ENCODE measurements around the gene UBE3D.
"Not testable (repeated sequence)": the region's sequence is repeated elsewhere in the genome, so short reads cannot be mapped to it uniquely, and the experiment has no call there.

UBE3D gene

DNA sequence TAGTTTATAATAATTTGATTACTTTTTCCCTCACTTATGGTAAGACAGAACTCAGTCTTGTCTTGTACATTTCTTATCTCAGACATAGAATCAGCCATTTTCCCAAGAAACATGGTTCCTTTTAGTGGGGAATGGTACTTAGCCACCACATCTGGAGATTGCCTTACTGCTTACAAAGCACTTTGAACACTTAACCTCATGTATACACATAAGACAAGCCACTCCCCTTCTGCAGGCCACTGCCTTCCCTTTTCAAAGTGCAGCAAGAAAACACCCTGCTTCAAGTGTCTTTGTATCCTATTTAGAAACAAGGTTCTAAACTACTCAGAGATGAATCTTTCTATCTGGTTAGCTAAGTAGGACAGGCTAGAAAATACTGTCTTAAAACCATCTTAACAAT is 159.2 kb downstream of the UBE3D start:
- Histone ChIP-seq H3K27ac (ENCODE audit: insufficient read depth, low read depth, low read length, poor library complexity, severe bottlenecking) (no peak overlapping the region), H3K9me3 (ENCODE audit: control insufficient read depth, low read length) (no peaks in the 10 kb centered on the region), H3K4me3 (ENCODE audit: insufficient read depth, low read depth, low read length) (no peak overlapping the region), H3K27me3 (ENCODE audit: control insufficient read depth, insufficient read depth, low read length, poor library complexity, severe bottlenecking) (no peaks in the 10 kb centered on the region), H3K36me3 (ENCODE audit: control insufficient read depth, insufficient read depth, low read length) (no peaks in the 10 kb centered on the region), H3K4me1 (ENCODE audit: control insufficient read depth, insufficient read depth, low read length) (peaks cover 26% of the 10 kb centered on the region)

DNA sequence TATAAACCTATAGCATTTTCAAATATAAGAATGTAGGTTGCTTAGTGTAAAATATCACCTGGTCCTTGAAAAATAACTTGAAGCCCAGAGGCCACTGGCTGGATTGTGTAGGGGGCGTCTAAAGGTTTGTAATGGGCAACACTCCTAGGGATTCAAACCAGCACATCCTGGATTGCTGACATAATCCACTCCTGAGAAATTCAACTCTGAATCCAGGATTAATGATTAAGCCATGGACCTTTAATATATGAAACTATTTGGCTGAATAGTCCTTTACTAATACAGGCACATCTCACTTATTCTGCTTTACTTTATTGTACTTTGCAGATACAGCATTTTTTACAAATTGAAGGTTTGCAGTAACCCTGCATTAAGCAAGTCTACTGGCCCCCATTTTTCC is 160.8 kb downstream of the UBE3D start:
- H3K9me3 ChIP-seq (ENCODE audit: control insufficient read depth, low read length) = no peaks in the 10 kb centered on the region
- H3K27ac ChIP-seq (ENCODE audit: insufficient read depth, low read depth, low read length, poor library complexity, severe bottlenecking) = no peak overlapping the region
- H3K4me1 ChIP-seq (ENCODE audit: control insufficient read depth, insufficient read depth, low read length) = peaks cover 19% of the 10 kb centered on the region
- H3K27me3 ChIP-seq (ENCODE audit: control insufficient read depth, insufficient read depth, low read length, poor library complexity, severe bottlenecking) = no peaks in the 10 kb centered on the region
- 94 to 97% methylated on average over 1 of the region's 1 CpG for whole genome bisulfite sequencing, 2 experiments
- no peak overlapping the region for H3K4me3 ChIP-seq (ENCODE audit: insufficient read depth, low read depth, low read length)
- no peaks in the 10 kb centered on the region for H3K36me3 ChIP-seq (ENCODE audit: control insufficient read depth, insufficient read depth, low read length)

DNA sequence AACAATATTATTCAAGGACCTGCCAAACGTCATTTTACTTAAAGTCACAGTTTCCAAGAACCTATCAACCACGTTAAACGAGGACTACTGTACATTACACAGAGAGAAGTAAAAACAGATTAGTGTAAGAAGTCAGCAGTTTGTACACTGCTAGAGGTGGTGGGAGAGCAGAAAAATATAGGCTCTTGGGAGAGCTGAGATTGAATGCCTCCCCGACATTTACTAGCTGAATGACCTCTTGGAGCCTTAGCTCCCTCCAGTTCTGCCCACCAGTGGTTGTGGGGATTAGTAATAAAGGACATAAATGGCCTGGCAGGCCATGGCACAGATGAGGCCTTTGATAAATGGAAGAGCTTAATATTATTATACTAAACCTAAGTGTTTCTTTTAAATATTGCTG is 161.4 kb downstream of the UBE3D start:
- WGBS, 2 experiments = 94 to 100% methylated on average over 1 to 4 of the region's 4 CpGs
- Histone ChIP-seq H3K4me3 (ENCODE audit: insufficient read depth, low read depth, low read length) (no peak overlapping the region), H3K27ac (ENCODE audit: insufficient read depth, low read depth, low read length, poor library complexity, severe bottlenecking) (no peak overlapping the region), H3K9me3 (ENCODE audit: control insufficient read depth, low read length) (no peaks in the 10 kb centered on the region), H3K4me1 (ENCODE audit: control insufficient read depth, insufficient read depth, low read length) (peaks cover 19% of the 10 kb centered on the region), H3K27me3 (ENCODE audit: control insufficient read depth, insufficient read depth, low read length, poor library complexity, severe bottlenecking) (no peaks in the 10 kb centered on the region), H3K36me3 (ENCODE audit: control insufficient read depth, insufficient read depth, low read length) (no peaks in the 10 kb centered on the region)

DNA sequence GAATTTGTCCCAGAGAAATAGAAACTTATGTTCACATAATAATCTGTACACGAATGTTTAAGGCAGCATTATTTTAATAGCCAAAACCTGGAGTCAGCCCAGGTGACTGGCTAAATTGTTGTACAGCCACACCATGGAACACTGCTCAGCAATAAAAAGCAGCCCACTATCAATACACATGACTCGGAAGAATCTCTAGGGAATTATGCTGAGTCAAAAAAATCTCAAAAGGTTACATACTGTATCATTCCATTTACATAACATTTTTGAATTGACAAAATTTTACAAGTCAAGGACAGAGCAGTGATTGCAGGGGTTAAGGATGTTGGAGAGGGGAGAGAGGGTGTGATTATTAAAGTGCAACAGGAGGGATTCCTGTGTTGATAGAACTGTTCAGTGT is 163.4 kb downstream of the UBE3D start:
- H3K36me3 ChIP-seq (ENCODE audit: control insufficient read depth, insufficient read depth, low read length) = no peaks in the 10 kb centered on the region
- H3K27ac ChIP-seq (ENCODE audit: insufficient read depth, low read depth, low read length, poor library complexity, severe bottlenecking) = no peak overlapping the region
- no peaks in the 10 kb centered on the region for H3K9me3 ChIP-seq (ENCODE audit: control insufficient read depth, low read length)
- no peaks in the 10 kb centered on the region for H3K27me3 ChIP-seq (ENCODE audit: control insufficient read depth, insufficient read depth, low read length, poor library complexity, severe bottlenecking)
- H3K4me1 ChIP-seq (ENCODE audit: control insufficient read depth, insufficient read depth, low read length) = peaks cover 16% of the 10 kb centered on the region
- WGBS, 2 experiments = 90 to 94% methylated on average over 2 of the region's 2 CpGs
- no peak overlapping the region for H3K4me3 ChIP-seq (ENCODE audit: insufficient read depth, low read depth, low read length)

DNA sequence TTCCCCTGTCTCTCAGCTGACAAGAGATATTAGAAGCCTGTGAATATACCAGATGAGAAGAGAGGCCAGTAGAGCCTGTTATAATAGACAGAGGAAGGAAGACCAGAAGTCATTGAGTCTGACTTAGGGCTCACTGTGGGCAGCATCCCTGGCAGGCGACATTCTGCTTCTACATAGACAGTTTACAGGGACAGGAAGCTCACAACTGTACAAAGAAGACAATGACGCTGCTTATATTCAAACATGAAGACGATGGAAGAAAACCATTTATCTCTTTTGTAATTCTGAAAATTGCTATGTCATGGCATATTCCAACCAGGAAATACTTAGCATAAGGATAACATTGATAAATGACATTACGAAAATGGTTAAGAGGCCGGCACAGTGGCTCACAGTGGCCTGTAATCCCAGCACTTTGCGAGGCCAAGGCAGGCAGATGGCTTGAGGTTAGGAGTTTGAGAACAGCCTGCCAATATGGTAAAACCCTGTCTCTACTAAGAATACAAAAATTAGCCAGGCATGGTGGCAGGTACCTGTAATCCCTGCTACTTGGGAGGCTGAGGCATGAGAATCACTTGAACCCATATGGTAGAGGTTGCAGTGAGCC is 170.9 kb downstream of the UBE3D start:
- Histone ChIP-seq H3K4me3 (ENCODE audit: insufficient read depth, low read depth, low read length) (no peak overlapping the region), H3K9me3 (ENCODE audit: control insufficient read depth, low read length) (no peaks in the 10 kb centered on the region), H3K27ac (ENCODE audit: insufficient read depth, low read depth, low read length, poor library complexity, severe bottlenecking) (no peak overlapping the region), H3K36me3 (ENCODE audit: control insufficient read depth, insufficient read depth, low read length) (peaks cover 8% of the 10 kb centered on the region), H3K4me1 (ENCODE audit: control insufficient read depth, insufficient read depth, low read length) (peaks cover 2% of the 10 kb centered on the region), H3K27me3 (ENCODE audit: control insufficient read depth, insufficient read depth, low read length, poor library complexity, severe bottlenecking) (no peaks in the 10 kb centered on the region)
- 95 to 98% methylated on average over 6 of the region's 6 CpGs for WGBS, 2 experiments

DNA sequence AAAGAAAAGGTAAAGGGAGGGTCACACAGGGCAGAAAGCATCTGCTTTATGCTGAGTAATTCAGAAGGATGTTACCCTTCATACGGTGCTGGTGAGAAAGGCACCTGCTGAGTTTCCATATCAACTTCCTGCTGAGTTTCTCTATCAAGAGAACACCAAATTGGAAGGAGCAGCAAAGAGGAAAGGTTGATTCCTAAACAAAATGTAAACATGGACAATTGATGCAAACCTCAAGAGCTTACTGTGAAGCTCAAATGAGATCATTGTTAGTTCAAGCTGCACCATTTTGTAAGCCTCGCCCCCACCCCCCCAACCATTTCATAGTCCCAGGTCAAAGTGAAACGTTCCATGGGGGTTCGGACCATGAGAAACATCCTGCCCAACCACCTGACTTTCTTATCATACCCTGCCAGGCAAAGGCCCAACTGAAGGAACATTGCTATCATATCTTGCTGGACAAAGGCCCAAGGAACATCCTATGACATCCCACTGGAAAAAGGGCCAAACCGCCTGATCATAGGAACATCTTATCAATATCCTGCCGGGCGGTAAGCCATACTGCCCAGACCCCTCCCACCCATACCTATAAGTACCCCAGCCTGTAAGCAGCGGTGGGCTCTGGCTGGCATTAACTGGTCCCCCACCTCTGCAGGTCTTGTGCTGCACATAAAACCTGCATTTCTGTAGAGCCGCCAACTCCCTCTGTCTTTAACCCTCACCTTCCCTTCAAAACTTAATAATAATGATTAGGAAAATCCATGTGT is 171.6 kb downstream of the UBE3D start:
- 84% methylated on average over 9 of the region's 9 CpGs for WGBS, 2 experiments

DNA sequence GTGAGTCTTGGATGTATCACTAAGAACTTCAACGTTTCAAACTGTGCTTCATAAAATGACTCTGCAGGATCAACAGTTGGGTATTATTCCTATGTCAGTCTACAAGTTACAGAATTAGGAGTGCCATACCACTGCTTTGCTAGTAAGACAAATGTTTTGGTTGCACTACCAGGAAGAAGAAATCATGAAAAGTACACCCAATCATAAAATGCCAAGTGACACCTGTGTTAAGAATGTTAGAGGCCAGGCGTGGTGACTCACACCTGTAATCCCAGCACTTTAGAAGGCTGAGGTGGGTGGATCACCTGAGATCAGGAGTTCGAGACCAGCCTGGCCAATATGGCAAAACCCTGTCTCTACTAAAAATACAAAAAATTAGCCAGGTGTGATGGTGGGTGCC is 174.1 kb downstream of the UBE3D start:
- not testable (repeated sequence) for H3K27me3 ChIP-seq (ENCODE audit: control insufficient read depth, insufficient read depth, low read length, poor library complexity, severe bottlenecking); H3K27ac ChIP-seq (ENCODE audit: insufficient read depth, low read depth, low read length, poor library complexity, severe bottlenecking); H3K4me3 ChIP-seq (ENCODE audit: insufficient read depth, low read depth, low read length); H3K9me3 ChIP-seq (ENCODE audit: control insufficient read depth, low read length); H3K4me1 ChIP-seq (ENCODE audit: control insufficient read depth, insufficient read depth, low read length); H3K36me3 ChIP-seq (ENCODE audit: control insufficient read depth, insufficient read depth, low read length)
- 93 to 94% methylated on average over 3 of the region's 3 CpGs for WGBS, 2 experiments

More for the DNA sequence above, 171.6 kb downstream of the UBE3D start:
- H3K27me3 ChIP-seq (ENCODE audit: control insufficient read depth, insufficient read depth, low read length, poor library complexity, severe bottlenecking) = no peaks in the 10 kb centered on the region
- peaks cover 8% of the 10 kb centered on the region for H3K36me3 ChIP-seq (ENCODE audit: control insufficient read depth, insufficient read depth, low read length)
- no peaks in the 10 kb centered on the region for H3K9me3 ChIP-seq (ENCODE audit: control insufficient read depth, low read length)
- H3K4me1 ChIP-seq (ENCODE audit: control insufficient read depth, insufficient read depth, low read length) = peaks cover 2% of the 10 kb centered on the region
- no peak overlapping the region for H3K4me3 ChIP-seq (ENCODE audit: insufficient read depth, low read depth, low read length)
- H3K27ac ChIP-seq (ENCODE audit: insufficient read depth, low read depth, low read length, poor library complexity, severe bottlenecking) = no peak overlapping the region

DNA sequence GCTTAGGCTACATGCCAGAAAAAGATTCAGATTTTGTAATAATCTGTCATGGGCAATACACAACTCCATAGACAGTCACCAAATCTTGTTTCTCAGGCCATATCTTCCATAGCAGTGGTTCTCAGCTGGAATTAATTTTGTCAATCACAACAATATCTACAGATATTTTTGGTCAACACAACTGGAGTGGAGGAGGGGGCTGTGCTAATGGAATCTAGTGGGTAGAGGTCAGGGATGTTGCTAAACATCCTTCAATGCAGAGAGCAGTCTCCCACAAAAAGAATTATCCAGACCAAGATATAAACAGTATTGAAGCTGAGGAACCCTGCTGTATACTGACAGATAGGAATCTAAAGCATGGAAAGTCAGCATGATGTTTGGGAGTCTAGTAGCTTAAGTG is 174.6 kb downstream of the UBE3D start:
- Histone ChIP-seq H3K9me3 (ENCODE audit: control insufficient read depth, low read length) (no peaks in the 10 kb centered on the region), H3K27me3 (ENCODE audit: control insufficient read depth, insufficient read depth, low read length, poor library complexity, severe bottlenecking) (no peaks in the 10 kb centered on the region), H3K4me3 (ENCODE audit: insufficient read depth, low read depth, low read length) (no peak overlapping the region), H3K36me3 (ENCODE audit: control insufficient read depth, insufficient read depth, low read length) (peaks cover 8% of the 10 kb centered on the region), H3K4me1 (ENCODE audit: control insufficient read depth, insufficient read depth, low read length) (peaks cover 2% of the 10 kb centered on the region), H3K27ac (ENCODE audit: insufficient read depth, low read depth, low read length, poor library complexity, severe bottlenecking) (no peak overlapping the region)

DNA sequence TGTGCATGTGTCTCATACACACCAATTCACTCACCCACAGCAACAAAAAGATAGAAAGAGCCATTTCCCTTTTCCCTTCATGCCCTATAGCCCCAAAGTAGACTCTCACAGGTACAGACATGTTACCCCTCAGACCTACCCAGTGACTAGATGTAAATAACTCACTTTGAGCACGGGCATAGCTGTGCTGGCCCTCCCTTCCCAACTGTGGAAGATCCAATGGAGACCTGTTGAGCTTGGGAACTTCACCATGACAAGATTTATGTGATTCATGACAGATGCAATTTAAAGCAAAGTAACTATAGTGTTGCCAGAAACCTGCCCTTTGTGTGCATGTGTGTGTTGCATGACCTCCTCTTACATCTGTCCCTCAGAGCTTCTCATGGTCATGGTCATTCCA is 175.4 kb downstream of the UBE3D start:
- Histone ChIP-seq H3K27ac (ENCODE audit: insufficient read depth, low read depth, low read length, poor library complexity, severe bottlenecking) (no peak overlapping the region), H3K36me3 (ENCODE audit: control insufficient read depth, insufficient read depth, low read length) (peaks cover 8% of the 10 kb centered on the region), H3K4me1 (ENCODE audit: control insufficient read depth, insufficient read depth, low read length) (peaks cover 2% of the 10 kb centered on the region), H3K4me3 (ENCODE audit: insufficient read depth, low read depth, low read length) (no peak overlapping the region), H3K27me3 (ENCODE audit: control insufficient read depth, insufficient read depth, low read length, poor library complexity, severe bottlenecking) (no peaks in the 10 kb centered on the region), H3K9me3 (ENCODE audit: control insufficient read depth, low read length) (no peaks in the 10 kb centered on the region)
- 92 to 95% methylated on average over 1 of the region's 1 CpG for WGBS, 2 experiments

DNA sequence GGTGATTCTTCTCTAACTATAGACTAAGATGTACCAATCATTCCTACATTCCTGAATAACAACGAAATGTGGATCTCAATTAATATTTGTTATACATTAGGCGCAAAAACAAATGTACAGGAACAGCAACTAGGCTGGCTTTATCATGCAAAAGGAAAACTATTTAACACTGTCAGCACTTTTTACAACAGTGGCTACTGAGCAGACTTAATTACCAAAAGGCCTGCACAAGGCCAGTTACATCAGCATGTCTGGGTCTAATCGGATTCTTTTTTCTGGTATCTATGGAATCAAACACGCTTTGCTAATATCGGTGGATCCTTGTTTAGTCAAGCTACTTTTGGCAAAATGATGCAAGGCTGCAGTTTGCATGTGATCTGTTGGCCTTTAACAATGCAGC is 176.5 kb downstream of the UBE3D start:
- Histone ChIP-seq H3K27ac (ENCODE audit: insufficient read depth, low read depth, low read length, poor library complexity, severe bottlenecking) (no peak overlapping the region), H3K36me3 (ENCODE audit: control insufficient read depth, insufficient read depth, low read length) (peaks cover 8% of the 10 kb centered on the region), H3K9me3 (ENCODE audit: control insufficient read depth, low read length) (no peaks in the 10 kb centered on the region), H3K4me1 (ENCODE audit: control insufficient read depth, insufficient read depth, low read length) (peaks cover 2% of the 10 kb centered on the region), H3K4me3 (ENCODE audit: insufficient read depth, low read depth, low read length) (no peak overlapping the region), H3K27me3 (ENCODE audit: control insufficient read depth, insufficient read depth, low read length, poor library complexity, severe bottlenecking) (no peaks in the 10 kb centered on the region)
- 89 to 93% methylated on average over 4 to 5 of the region's 5 CpGs for WGBS, 2 experiments
